WTC11 (cell line): ENCODE measurements around the gene PCBD1.

Experiments
- ATF1 ChIP-seq: sonication (generic); formaldehyde crosslinking; IDR thresholded peaks from 2 replicates; pipeline ENCODE4 v1.8.1; 2023; ENCODE audit warnings: mild to moderate bottlenecking, moderate library complexity, missing genetic modification reagents
- ATF6 ChIP-seq: sonication (generic); formaldehyde crosslinking; IDR thresholded peaks from 2 replicates; pipeline ENCODE4 v1.8.1; 2023; ENCODE audit warnings: mild to moderate bottlenecking, missing genetic modification reagents
- CBFB ChIP-seq: sonication (generic); formaldehyde crosslinking; IDR thresholded peaks from 2 replicates; pipeline ENCODE4 v1.8.1; 2022; ENCODE audit warnings: mild to moderate bottlenecking, low read depth, missing genetic modification reagents
- CREM ChIP-seq: sonication (generic); formaldehyde crosslinking; IDR thresholded peaks from 2 replicates; pipeline ENCODE4 v1.8.1; 2022; ENCODE audit warnings: mild to moderate bottlenecking, missing genetic modification reagents, moderate library complexity
- CTCF ChIP-seq: fragments of 200-600 bp; IDR thresholded peaks from 2 replicates; pipeline ENCODE4 v1.8.0; 2022; ENCODE audit warnings: antibody characterized with exemption
- ETV6 ChIP-seq: sonication (generic); formaldehyde crosslinking; IDR thresholded peaks from 2 replicates; pipeline ENCODE4 v1.8.1; 2022; ENCODE audit warnings: mild to moderate bottlenecking, missing genetic modification reagents
- KAT7 ChIP-seq: sonication (generic); formaldehyde crosslinking; IDR thresholded peaks from 2 replicates; pipeline ENCODE4 v1.8.1; 2023; ENCODE audit warnings: missing genetic modification reagents, mild to moderate bottlenecking, borderline replicate concordance
- MAX ChIP-seq: sonication (generic); formaldehyde crosslinking; IDR thresholded peaks from 2 replicates; pipeline ENCODE4 v1.8.0; 2022; ENCODE audit warnings: mild to moderate bottlenecking, missing genetic modification reagents
- NFYB ChIP-seq: sonication (generic); formaldehyde crosslinking; conservative IDR thresholded peaks from 2 replicates; pipeline ENCODE4 v1.8.0; 2022; ENCODE audit warnings: low read depth, missing genetic modification reagents
- NR2C2 ChIP-seq: sonication (generic); formaldehyde crosslinking; IDR thresholded peaks from 2 replicates; pipeline ENCODE4 v1.8.0; 2022; ENCODE audit warnings: mild to moderate bottlenecking, missing genetic modification reagents
- PREB ChIP-seq: sonication (generic); formaldehyde crosslinking; IDR thresholded peaks from 2 replicates; pipeline ENCODE4 v1.8.1; 2022; ENCODE audit warnings: mild to moderate bottlenecking, missing genetic modification reagents, moderate library complexity, borderline replicate concordance
- TEAD1 ChIP-seq: sonication (generic); formaldehyde crosslinking; IDR thresholded peaks from 2 replicates; pipeline ENCODE4 v1.8.0; 2022; ENCODE audit warnings: mild to moderate bottlenecking, missing genetic modification reagents
- ZBTB43 ChIP-seq: sonication (generic); formaldehyde crosslinking; IDR thresholded peaks from 2 replicates; pipeline ENCODE4 v1.8.1; 2023; ENCODE audit warnings: mild to moderate bottlenecking, missing genetic modification reagents
- ZSCAN18 ChIP-seq: fragments of 250-450 bp; sonication (Bioruptor Pico); IDR thresholded peaks from 2 replicates; pipeline ENCODE4 v2.1.2; 2022; ENCODE audit warnings: mild to moderate bottlenecking, moderate library complexity

GRCh38 chr10:70886921-70887665 lies 1.3 kb downstream of the PCBD1 start:
- TF ChIP-seq ATF1 (CRISPR knock-in tag) (no peak), NR2C2 (no peak), PREB (CRISPR knock-in tag) (no peak), KAT7 (CRISPR knock-in tag) (no peak), CTCF (no peak), ETV6 (CRISPR knock-in tag) (no peak), MAX (no peak; the same call in 1 of the 2 replicates), TEAD1 (CRISPR knock-in tag) (no peak), CREM (CRISPR knock-in tag) (no peak), CBFB (no peak), NFYB (no peak), ZSCAN18 (CRISPR knock-in tag) (no peak), ZBTB43 (CRISPR knock-in tag) (no peak), ATF6 (CRISPR knock-in tag) (no peak)
